ENCODE measurements around the gene CEACAM21.

DNA sequence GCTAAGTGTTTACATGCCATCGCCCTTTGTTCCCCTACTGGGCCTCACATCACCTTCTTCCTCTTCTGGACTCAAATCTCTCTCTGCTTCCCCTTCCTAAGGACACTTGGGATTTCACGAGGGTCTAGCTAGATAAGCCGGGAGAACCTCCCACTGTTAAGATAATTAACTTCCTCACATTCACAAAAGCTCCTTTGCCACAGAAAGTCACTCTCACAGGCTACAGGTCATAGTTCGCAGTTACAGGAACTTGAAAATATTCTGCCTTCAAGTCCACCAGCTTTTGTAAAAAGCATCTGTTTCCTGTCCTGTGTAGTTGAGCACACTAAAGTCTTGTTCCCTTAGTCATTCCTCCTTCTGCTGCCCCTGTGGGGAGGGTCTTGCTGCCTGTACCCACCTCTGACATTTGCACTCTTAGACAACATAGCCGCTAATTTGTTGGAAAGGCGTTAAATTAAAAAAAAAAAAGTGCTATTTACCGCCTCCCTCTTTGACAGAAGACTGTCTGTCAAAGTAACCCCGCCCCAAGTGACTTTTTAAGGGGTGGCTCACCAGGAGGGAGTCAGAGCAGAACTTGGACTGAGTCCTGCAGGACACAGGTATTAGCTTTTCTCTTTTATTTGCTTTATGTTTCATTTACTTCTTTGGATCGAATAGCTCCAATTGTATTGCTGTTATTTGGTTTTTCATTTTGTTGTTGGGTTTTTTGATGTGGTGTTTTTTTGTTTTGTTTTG is 26.8 kb upstream of the CEACAM21 start:
- TF ChIP-seq CTCF (IDR thresholded peaks at IDR 0.05) (no peak), POLR2A (IDR thresholded peaks at IDR 0.05) (no peak)

All from testis (tissue), 2 donors.